SIG-M5 (cell line): ENCODE data around the gene TEDC2.
"Not testable (repeated sequence)": the region's sequence is repeated elsewhere in the genome, so short reads cannot be mapped to it uniquely, and the experiment has no call there.

Source experiments
- DNase-seq: peaks from one replicate; lab custom pipeline; 2025; lab: John Stamatoyannopoulos, UW

Gene TEDC2

GRCh38 chr16:2437032-2437790 lies 22.7 kb upstream of the TEDC2 start:
- no peak for DNase-seq

GRCh38 chr16:2438121-2438520 lies 21.8 kb upstream of the TEDC2 start:
- no peak for DNase-seq

GRCh38 chr16:2439598-2439997 lies 20.3 kb upstream of the TEDC2 start:
- no peak for DNase-seq

GRCh38 chr16:2441143-2441804 lies 18.6 kb upstream of the TEDC2 start:
- DNase-seq, result not testable (repeated sequence)

- DNase-seq, result no peak
Observed at GRCh38 chr16:2443555-2443954, 16.4 kb upstream of the TEDC2 start.

- no peak for DNase-seq
Observed at GRCh38 chr16:2447920-2448583, 11.9 kb upstream of the TEDC2 start.

GRCh38 chr16:2449118-2449517 lies 10.8 kb upstream of the TEDC2 start:
- DNase-seq, result no peak

GRCh38 chr16:2450535-2450934 lies 9.4 kb upstream of the TEDC2 start:
- DNase-seq, result no peak

- DNase-seq, result no peak
Observed at GRCh38 chr16:2450975-2451381, 8.9 kb upstream of the TEDC2 start.

- no peak for DNase-seq
Observed at GRCh38 chr16:2451851-2452320, 8.0 kb upstream of the TEDC2 start.

- no peak for DNase-seq
Observed at GRCh38 chr16:2452650-2453049, 7.3 kb upstream of the TEDC2 start.

GRCh38 chr16:2455081-2455845 lies 4.6 kb upstream of the TEDC2 start:
- DNase-seq, result no peak

- no peak for DNase-seq
Observed at GRCh38 chr16:2456551-2457153, 3.3 kb upstream of the TEDC2 start.

GRCh38 chr16:2457267-2457666 lies 2.6 kb upstream of the TEDC2 start:
- DNase-seq, result no peak

- DNase-seq, result no peak
Observed at GRCh38 chr16:2457946-2458345, 2.0 kb upstream of the TEDC2 start.

- DNase-seq, result no peak
Observed at GRCh38 chr16:2458887-2459646, 842 bp upstream of the TEDC2 start.

- no peak for DNase-seq
Observed at GRCh38 chr16:2460391-2460713, 443 bp downstream of the TEDC2 start.

- no peak for DNase-seq
Observed at GRCh38 chr16:2460916-2461315, 1.0 kb downstream of the TEDC2 start.

GRCh38 chr16:2462031-2462866 lies 2.3 kb downstream of the TEDC2 start:
- no peak for DNase-seq

- no peak for DNase-seq
Observed at GRCh38 chr16:2464333-2464732, 4.4 kb downstream of the TEDC2 start.
